K562 (cell line): ENCODE data around the gene PAX5.

Source experiments
- CHD2 ChIP-seq: IDR thresholded peaks from 2 replicates; pipeline ENCODE4 v1.6.1; 2011; ENCODE audit warnings: low read depth, low read length
- POLR2A ChIP-seq: fragments of 450-650 bp; conservative IDR thresholded peaks from 2 replicates; pipeline ENCODE4 v1.6.1; 2016
- PRMT5 ChIP-seq: sonication (generic); formaldehyde crosslinking; IDR thresholded peaks from 2 replicates; pipeline ENCODE4 v1.5.0; 2020; ENCODE audit warnings: missing genetic modification reagents
- SPI1 ChIP-seq: IDR thresholded peaks from 2 replicates; pipeline ENCODE4 v1.6.1; 2011; ENCODE audit warnings: low read depth, low read length, control low read depth, borderline replicate concordance
- TEAD4 ChIP-seq, 2 experiments: sonication (generic) in 1 of 2; formaldehyde crosslinking in 1 of 2; IDR thresholded peaks; 2 replicates each; pipeline versions ENCODE4 v1.6.1 to v1.8.0; 2012 to 2022; ENCODE audit warnings: borderline replicate concordance in 1 of 2, inconsistent platforms in 1 of 2, low read length in 1 of 2, mild to moderate bottlenecking in 1 of 2, missing genetic modification reagents in 1 of 2
- YY1 ChIP-seq, 3 experiments: IDR thresholded peaks; 2 replicates each; pipeline ENCODE4 v1.6.1; 2011; ENCODE audit warnings: low read length in 2 of 3, mild to moderate bottlenecking in 2 of 3, moderate library complexity in 2 of 3, borderline replicate concordance in 1 of 3, control low read depth in 1 of 3, low read depth in 1 of 3; ENCODE audit not compliant: insufficient read depth in 3 of 3, insufficient replicate concordance in 2 of 3, control insufficient read depth in 1 of 3, insufficient read length in 1 of 3; ENCODE audit errors: extremely low read depth in 1 of 3
- ZBTB1 ChIP-seq: sonication (generic); formaldehyde crosslinking; IDR thresholded peaks from 2 replicates; pipeline ENCODE4 v1.8.1; 2023; ENCODE audit warnings: missing genetic modification reagents, low read depth, mild to moderate bottlenecking, borderline replicate concordance
- ZSCAN29 ChIP-seq: fragments of 450-650 bp; IDR thresholded peaks from 2 replicates; pipeline ENCODE4 v1.6.1; 2017

- TF ChIP-seq TEAD4 (IDR thresholded peaks at IDR 0.05; ENCODE audit: low read length): no peak
- TF ChIP-seq TEAD4 (CRISPR knock-in tag; IDR thresholded peaks at IDR 0.05; ENCODE audit: borderline replicate concordance): no peak
- no peak for TF ChIP-seq YY1 (IDR thresholded peaks at IDR 0.05; ENCODE audit: borderline replicate concordance in 1 of 3, control insufficient read depth in 1 of 3, extremely low read depth in 1 of 3, insufficient read depth in 3 of 3, insufficient read length in 1 of 3, insufficient replicate concordance in 2 of 3, low read depth in 1 of 3, low read length in 2 of 3)
- TF ChIP-seq ZBTB1 (CRISPR knock-in tag): no peak
- no peak for TF ChIP-seq ZSCAN29
- no peak for TF ChIP-seq POLR2A
- TF ChIP-seq PRMT5 (CRISPR knock-in tag): no peak
- no peak for TF ChIP-seq SPI1
- TF ChIP-seq CHD2: no peak
Observed at GRCh38 chr9:36900856-36901220, 133.2 kb downstream of the PAX5 start.
